Breast epithelium (tissue), 3 donors: ENCODE results near the gene OSBPL3.

Experiments
- CTCF ChIP-seq, 3 donors: fragments of 450-650 bp; IDR thresholded peaks; one replicate each; pipeline ENCODE4 v1.5.1; 2016 to 2017; ENCODE audit warnings: antibody characterized with exemption in 3 of 3, mild to moderate bottlenecking in 3 of 3, moderate library complexity in 3 of 3
- POLR2A ChIP-seq: fragments of 450-650 bp; IDR thresholded peaks from one replicate; pipeline ENCODE4 v1.6.1; 2016; ENCODE audit warnings: antibody characterized with exemption, mild to moderate bottlenecking, moderate library complexity

DNA sequence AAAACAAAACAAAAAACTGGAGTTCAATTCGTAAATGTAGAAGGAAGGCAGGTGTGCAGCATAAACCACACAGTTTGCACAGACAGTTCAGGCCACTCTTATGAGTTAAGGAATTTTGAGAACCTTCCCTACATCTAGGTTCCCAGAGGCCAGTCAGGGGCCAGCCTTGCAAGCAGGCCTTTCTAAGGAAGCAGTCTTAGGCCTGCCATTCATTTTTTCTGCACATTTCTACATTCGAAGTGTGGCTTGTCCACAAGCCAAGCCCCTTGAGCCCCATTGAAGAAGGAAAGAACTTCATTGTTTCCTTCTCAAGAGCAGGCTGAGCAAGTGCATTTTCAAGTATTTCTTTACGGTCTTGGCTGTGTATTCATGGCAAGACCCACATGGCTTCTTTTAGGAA is 11.4 kb upstream of the OSBPL3 start:
- TF ChIP-seq POLR2A = no peak
- no peak for TF ChIP-seq CTCF (IDR thresholded peaks at IDR 0.05)
